H1 (cell line): ENCODE results near the gene QSOX2. TPM values are rescaled to one million over a fixed set of nuclear protein-coding genes. Genes with fewer than 3 reads are reported as not detected.

Source experiments
- BACH1 ChIP-seq: IDR thresholded peaks from 2 replicates; pipeline ENCODE4 v1.6.1; 2012; ENCODE audit warnings: low read length, improper control_type of control experiment
- CEBPB ChIP-seq: IDR thresholded peaks from 2 replicates; pipeline ENCODE4 v1.6.1; 2012; ENCODE audit warnings: low read depth, low read length
- CHD7 ChIP-seq: fragments of 300-600 bp; sonication (generic); IDR thresholded peaks from 2 replicates; pipeline ENCODE4 v1.7.1; 2012; ENCODE audit warnings: low read length, moderate library complexity, mild to moderate bottlenecking, inconsistent platforms; ENCODE audit not compliant: insufficient replicate concordance
- CTCF ChIP-seq, 3 experiments: IDR thresholded peaks; 1 replicate in 2 of 3; 2 replicates in 1 of 3; pipeline versions ENCODE4 v1.5.1 to v1.6.1; 2011; ENCODE audit warnings: low read length in 3 of 3, mild to moderate bottlenecking in 3 of 3, inconsistent platforms in 2 of 3, low read depth in 1 of 3, moderate library complexity in 1 of 3; ENCODE audit not compliant: insufficient read depth in 1 of 3; ENCODE audit errors: control extremely low read depth in 1 of 3
- GTF2F1 ChIP-seq: IDR thresholded peaks from 2 replicates; pipeline ENCODE4 v1.6.1; 2012; ENCODE audit warnings: low read depth, low read length, improper control_type of control experiment, borderline replicate concordance
- KDM1A ChIP-seq: fragments of 200-600, 300-600 bp; sonication (generic); IDR thresholded peaks from 2 replicates; pipeline ENCODE4 v1.7.1; 2016; ENCODE audit warnings: mild to moderate bottlenecking, low read length, borderline replicate concordance
- NANOG ChIP-seq: IDR thresholded peaks from 2 replicates; pipeline ENCODE4 v1.6.1; 2011; ENCODE audit warnings: low read length, low read depth, mild to moderate bottlenecking, inconsistent platforms; ENCODE audit not compliant: insufficient read depth, poor library complexity, severe bottlenecking
- SAP30 ChIP-seq: fragments of 300-600 bp; sonication (generic); IDR thresholded peaks from 2 replicates; pipeline ENCODE4 v1.7.1; 2012; ENCODE audit warnings: low read length, moderate library complexity, mild to moderate bottlenecking, inconsistent platforms; ENCODE audit not compliant: insufficient read depth, insufficient replicate concordance
- SP4 ChIP-seq: IDR thresholded peaks from 2 replicates; pipeline ENCODE4 v1.6.1; 2012; ENCODE audit warnings: low read length, inconsistent platforms
- TEAD4 ChIP-seq: IDR thresholded peaks from 2 replicates; pipeline ENCODE4 v1.6.1; 2012; ENCODE audit warnings: low read depth, low read length, inconsistent platforms, mixed read lengths
- polyA plus RNA-seq, 7 experiments: library from polyadenylated mRNA; depleted of rRNA in 3 of 7; stranded (reverse) in 5 of 7; unstranded in 2 of 7; fragments of >200 nt in 5 of 7; fragments of 200-250 nt in 2 of 7; gene quantifications; 1 replicate in 5 of 7; 2 replicates in 1 of 7; 4 replicates in 1 of 7; pipeline versions ENCODE4 v1.2.1 to v1.2.3, GENCODE V29; 2011 to 2013; ENCODE audit warnings: missing spikeins in 2 of 7, mixed read lengths in 2 of 7
- total RNA-seq: library from RNA; stranded (reverse); fragmentation: NEBNext Ultra II Directional; extraction: Animal tissue kit (Norgen Biotek cat#: 25700); gene quantifications from 2 replicates; pipeline ENCODE4 v1.2.1, GENCODE V29; 2021

The QSOX2 gene
- total and polyA plus RNA-seq, 2 of the 8 experiments (the other 6 are each of a cell fraction or from before 2014, with no cell fraction given) = 18.0 to 28.6 TPM

GRCh38 chr9:136225366-136225747 is 20.3 kb downstream of the QSOX2 start (continued):
- TF ChIP-seq CHD7 (no peak), SAP30 (no peak), KDM1A (no peak), BACH1 (no peak), CTCF (IDR thresholded peaks at IDR 0.05; ENCODE audit: control extremely low read depth in 1 of 3, insufficient read depth in 1 of 3, low read depth in 1 of 3, low read length in 3 of 3) (no peak), TEAD4 (no peak), SP4 (no peak), NANOG (no peak), CEBPB (no peak), GTF2F1 (no peak)
